ENCODE results near the gene ROBO1. TPM values are rescaled to one million over a fixed set of nuclear protein-coding genes. Genes with fewer than 3 reads are reported as not detected.

The ROBO1 gene
- total RNA-seq, 1 donor from 2014 or later, result 66.5 TPM

- H3K36me3 ChIP-seq, result no peaks in the 10 kb centered on the region
Measured at GRCh38 chr3:78804251-78805037, 963.4 kb downstream of the ROBO1 start.

DNA sequence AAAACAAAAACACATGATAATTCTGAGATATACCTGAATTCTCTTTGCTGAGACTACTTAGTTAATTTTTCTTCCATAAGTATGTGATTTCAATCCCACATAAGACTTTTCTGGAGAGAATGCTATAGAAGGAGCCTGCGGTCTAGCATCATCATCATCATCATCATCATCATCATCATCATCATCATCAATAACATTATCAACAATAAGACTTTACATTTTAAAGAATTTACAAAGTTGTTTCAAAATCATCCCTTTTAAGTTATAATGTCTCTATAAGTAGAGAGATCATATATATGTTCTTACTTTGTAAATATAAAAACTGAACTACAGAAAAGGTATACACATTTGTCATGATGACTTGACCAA is 965.3 kb downstream of the ROBO1 start:
- Histone ChIP-seq H3K4me3 (no peak overlapping the region), H3K4me1 (peaks cover 22% of the 10 kb centered on the region), H3K36me3 (no peaks in the 10 kb centered on the region), H3K9me3 (no peaks in the 10 kb centered on the region), H3K27me3 (no peaks in the 10 kb centered on the region), H3K27ac (no peak overlapping the region)
- TF ChIP-seq POLR2A (IDR thresholded peaks at IDR 0.05), result no peak
- TF ChIP-seq, protein P1, sequence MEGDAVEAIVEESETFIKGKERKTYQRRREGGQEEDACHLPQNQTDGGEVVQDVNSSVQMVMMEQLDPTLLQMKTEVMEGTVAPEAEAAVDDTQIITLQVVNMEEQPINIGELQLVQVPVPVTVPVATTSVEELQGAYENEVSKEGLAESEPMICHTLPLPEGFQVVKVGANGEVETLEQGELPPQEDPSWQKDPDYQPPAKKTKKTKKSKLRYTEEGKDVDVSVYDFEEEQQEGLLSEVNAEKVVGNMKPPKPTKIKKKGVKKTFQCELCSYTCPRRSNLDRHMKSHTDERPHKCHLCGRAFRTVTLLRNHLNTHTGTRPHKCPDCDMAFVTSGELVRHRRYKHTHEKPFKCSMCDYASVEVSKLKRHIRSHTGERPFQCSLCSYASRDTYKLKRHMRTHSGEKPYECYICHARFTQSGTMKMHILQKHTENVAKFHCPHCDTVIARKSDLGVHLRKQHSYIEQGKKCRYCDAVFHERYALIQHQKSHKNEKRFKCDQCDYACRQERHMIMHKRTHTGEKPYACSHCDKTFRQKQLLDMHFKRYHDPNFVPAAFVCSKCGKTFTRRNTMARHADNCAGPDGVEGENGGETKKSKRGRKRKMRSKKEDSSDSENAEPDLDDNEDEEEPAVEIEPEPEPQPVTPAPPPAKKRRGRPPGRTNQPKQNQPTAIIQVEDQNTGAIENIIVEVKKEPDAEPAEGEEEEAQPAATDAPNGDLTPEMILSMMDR (IDR thresholded peaks at IDR 0.05), result no peak
- TF ChIP-seq POLR2AphosphoS5 (IDR thresholded peaks at IDR 0.05; ENCODE audit: insufficient read depth in 1 of 2, low read depth in 1 of 2), result no peak
- intact Hi-C loops (cut with DNase I), result no loop called here
- DNase-seq (ENCODE audit: extremely low spot score in 2 of 2), result no peak

More at GRCh38 chr3:78804251-78805037, 963.4 kb downstream of the ROBO1 start:
- intact Hi-C loops (cut with DNase I), result no loop called here
- TF ChIP-seq POLR2A (IDR thresholded peaks at IDR 0.05) (no peak), POLR2AphosphoS5 (IDR thresholded peaks at IDR 0.05; ENCODE audit: insufficient read depth in 1 of 2, low read depth in 1 of 2) (peak in 1 of 2 donors; percentile 56)
- TF ChIP-seq, protein P1 (IDR thresholded peaks at IDR 0.05), result no peak
- H3K27me3 ChIP-seq, result no peaks in the 10 kb centered on the region
- no peaks in the 10 kb centered on the region for H3K9me3 ChIP-seq
- H3K4me1 ChIP-seq, result peaks cover 22% of the 10 kb centered on the region
- no peak overlapping the region for H3K27ac ChIP-seq
- H3K4me3 ChIP-seq, result no peak overlapping the region
- DNase-seq (ENCODE audit: extremely low spot score in 2 of 2), result no peak

DNA sequence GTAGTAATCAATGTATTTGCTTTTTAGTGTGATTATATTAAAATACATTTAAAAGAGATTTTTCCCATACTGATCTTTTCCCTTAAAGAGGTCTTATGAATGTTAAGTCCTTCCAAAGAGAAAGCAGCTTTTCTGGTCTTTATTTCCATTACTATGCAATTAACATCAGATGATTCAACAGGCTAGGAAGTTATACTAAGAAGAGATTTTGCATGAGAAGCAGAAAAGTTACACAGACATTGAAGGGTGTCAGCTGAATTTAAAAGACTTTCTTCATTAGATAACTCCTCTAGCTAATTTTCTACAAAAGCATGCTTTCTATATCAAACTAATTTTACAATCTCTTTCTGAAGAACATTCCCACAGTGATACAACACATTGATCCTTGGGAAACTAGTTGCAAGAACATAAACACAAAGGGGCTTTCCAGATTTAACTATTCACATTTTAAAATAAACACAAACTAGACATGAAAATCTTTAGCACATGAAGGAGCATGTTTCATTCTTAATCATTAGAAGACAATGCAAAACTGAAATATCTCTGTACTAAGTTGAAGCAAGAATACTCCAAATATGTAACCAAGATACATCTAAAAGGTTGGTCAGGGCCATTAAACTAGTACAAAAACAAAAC is 965.8 kb downstream of the ROBO1 start:
- H3K36me3 ChIP-seq, result no peaks in the 10 kb centered on the region
- H3K9me3 ChIP-seq, result no peaks in the 10 kb centered on the region
- H3K27ac ChIP-seq, result no peak overlapping the region
- DNase-seq (ENCODE audit: extremely low spot score in 2 of 2), result no peak
- H3K4me3 ChIP-seq, result no peak overlapping the region
- no peaks in the 10 kb centered on the region for H3K27me3 ChIP-seq
- TF ChIP-seq, protein P1 (IDR thresholded peaks at IDR 0.05), result no peak
- TF ChIP-seq POLR2A (IDR thresholded peaks at IDR 0.05) (no peak), POLR2AphosphoS5 (IDR thresholded peaks at IDR 0.05; ENCODE audit: insufficient read depth in 1 of 2, low read depth in 1 of 2) (no peak)
- peaks cover 22% of the 10 kb centered on the region for H3K4me1 ChIP-seq
- intact Hi-C loops (cut with DNase I), result no loop called here

DNA sequence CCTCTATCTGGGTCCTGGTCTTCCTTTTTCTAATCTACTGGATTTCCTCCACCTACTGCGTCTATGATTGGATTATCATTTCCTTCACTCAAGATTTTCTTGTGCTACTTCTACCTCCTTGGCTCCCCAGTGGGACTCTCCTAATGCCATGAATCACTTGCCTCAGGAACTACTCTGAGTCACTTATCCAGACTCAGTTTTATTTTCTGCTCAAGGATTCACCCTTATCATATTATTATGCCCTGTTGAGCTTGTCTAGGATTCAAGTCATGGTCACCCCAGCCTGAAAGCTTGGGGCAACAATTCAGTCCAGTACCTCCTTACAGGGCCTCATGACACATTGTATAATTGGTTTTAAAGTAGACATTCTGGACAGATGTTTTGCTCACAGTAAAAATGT is 968.1 kb downstream of the ROBO1 start:
- TF ChIP-seq POLR2A (IDR thresholded peaks at IDR 0.05), result no peak
- no peak overlapping the region for H3K27ac ChIP-seq
- no peak for DNase-seq (ENCODE audit: extremely low spot score in 2 of 2)
- no peaks in the 10 kb centered on the region for H3K36me3 ChIP-seq
- no peaks in the 10 kb centered on the region for H3K9me3 ChIP-seq
- intact Hi-C loops (cut with DNase I), result no loop called here
- peaks cover 19% of the 10 kb centered on the region for H3K4me1 ChIP-seq
- no peak overlapping the region for H3K4me3 ChIP-seq
- H3K27me3 ChIP-seq, result no peaks in the 10 kb centered on the region

DNA sequence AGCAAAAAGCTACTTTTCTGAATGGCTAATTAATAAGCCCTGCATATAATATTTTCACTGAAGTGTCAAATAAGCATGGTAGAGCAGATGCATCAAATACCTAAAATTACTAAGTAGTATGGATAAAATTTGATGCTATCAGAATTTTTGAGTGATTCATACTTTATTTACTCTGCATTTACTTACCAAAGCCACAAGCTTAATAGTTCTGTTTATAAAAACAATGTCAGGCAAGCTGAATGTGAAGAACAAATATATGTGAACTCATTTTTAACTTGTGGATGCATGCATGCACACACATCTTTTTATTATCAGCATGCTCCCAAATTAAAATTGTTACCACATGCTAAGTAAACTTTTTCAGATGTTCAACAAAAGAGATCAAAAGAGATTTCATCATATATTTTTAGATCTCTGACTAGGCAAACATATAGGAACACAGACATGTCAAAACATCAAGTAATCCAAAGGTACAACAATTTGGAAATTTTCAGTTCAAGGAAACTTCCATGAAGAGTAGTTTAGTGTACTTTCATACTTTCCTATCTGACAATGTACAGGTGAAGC is 969.4 kb downstream of the ROBO1 start:
- intact Hi-C loops (cut with DNase I), result no loop called here
- Histone ChIP-seq H3K9me3 (no peaks in the 10 kb centered on the region), H3K4me3 (no peak overlapping the region), H3K27me3 (no peaks in the 10 kb centered on the region), H3K27ac (no peak overlapping the region), H3K36me3 (no peaks in the 10 kb centered on the region), H3K4me1 (peaks cover 9% of the 10 kb centered on the region)
- TF ChIP-seq, protein P1 (IDR thresholded peaks at IDR 0.05), result no peak
- TF ChIP-seq POLR2AphosphoS5 (IDR thresholded peaks at IDR 0.05; ENCODE audit: insufficient read depth in 1 of 2, low read depth in 1 of 2), result peak in 1 of 2 donors; percentile 53
- TF ChIP-seq POLR2A (IDR thresholded peaks at IDR 0.05), result no peak
- no peak for DNase-seq (ENCODE audit: extremely low spot score in 2 of 2)

Measured in vagina (tissue), 2 donors.